Endothelial cell of coronary artery (primary cell): ENCODE measurements around the gene ATF6. TPM values are rescaled to one million over a fixed set of nuclear protein-coding genes. Genes with fewer than 3 reads are reported as not detected.

Experiments used
- total RNA-seq: library from RNA; depleted of rRNA; stranded (reverse); fragments of >200 nt; gene quantifications from 2 replicates; pipeline ENCODE4 v1.2.3, GENCODE V29; 2014

Gene ATF6
- 35.7 and 37.4 TPM in 2 replicates for total RNA-seq

GRCh38 chr1:161766102-161766981 is at the start of gene ATF6:
TSS of gene ATF6 (plus strand) at chr1:161766320. CDS start at chr1:161766361, 41 bp downstream.

DNA sequence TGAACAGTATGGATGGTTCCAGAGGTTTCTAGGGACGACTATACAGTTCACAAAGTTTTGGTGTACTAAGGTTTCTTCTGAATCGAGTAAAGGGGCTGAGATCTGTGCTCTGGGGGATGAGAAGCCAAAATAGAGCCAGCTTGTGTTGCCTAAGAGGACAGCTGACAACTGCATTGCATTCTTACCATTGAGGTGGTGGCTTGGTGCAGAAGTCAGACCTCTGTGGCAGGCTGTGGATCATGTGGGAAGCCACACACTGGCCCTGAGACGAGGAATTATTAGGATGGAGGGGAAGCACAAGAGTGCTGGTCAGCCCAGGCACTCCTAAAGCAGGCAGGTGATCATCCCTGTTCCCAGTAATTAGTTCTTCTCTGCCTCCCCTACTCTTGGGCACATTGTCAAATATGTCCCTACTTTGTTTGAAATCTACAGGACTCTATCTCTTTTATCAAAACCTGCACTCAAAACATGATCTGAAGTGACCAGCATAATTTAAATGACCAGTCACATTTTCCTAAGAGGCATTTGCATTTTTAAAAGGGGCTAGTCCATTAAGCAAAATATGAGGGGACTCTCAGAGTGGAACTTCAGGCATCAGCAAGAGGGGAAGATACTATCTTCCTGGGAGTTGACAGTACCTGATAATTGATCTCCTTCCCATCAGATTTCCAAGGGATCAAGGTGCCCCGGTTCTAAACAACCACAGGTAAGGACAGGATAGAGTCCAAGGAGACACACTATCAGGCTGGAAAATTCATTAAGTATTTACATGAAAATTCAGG is 45.0 kb upstream of the ATF6 start, which contains the start of gene FCRLB:
FCRLB (plus strand) TSS at position 589 of the 782 bp plus-strand sequence. CDS start 1,129 bp downstream, outside the sequence.

GRCh38 chr1:161749509-161750407 is 16.4 kb upstream of the ATF6 start, which contains the start of gene DUSP12:
TSS of gene DUSP12 (plus strand) at chr1:161749786. CDS start at chr1:161749802, 16 bp downstream.

Other genes starting within 250 kb of the ATF6 start
- 0.18 and 0.75 TPM in 2 replicates for gene HSPA6, start 241.8 kb upstream of the ATF6 start, total RNA-seq
- not detected in 2 replicates for gene FCGR3A, start 216.5 kb upstream of the ATF6 start, total RNA-seq
- gene FCGR3B, start 135.1 kb upstream of the ATF6 start, total RNA-seq = 0.19 TPM in 1 of 2 replicates, not detected in the other
- not detected in 2 replicates for gene FCGR2B, start 103.2 kb upstream of the ATF6 start, total RNA-seq
- gene FCRLA, start 59.1 kb upstream of the ATF6 start, total RNA-seq = 0.19 TPM in 1 of 2 replicates, not detected in the other
- gene FCRLB, start 44.8 kb upstream of the ATF6 start, total RNA-seq = 1.3 TPM in 2 replicates
- 35.1 and 35.7 TPM in 2 replicates for gene DUSP12, start 16.5 kb upstream of the ATF6 start, total RNA-seq